MCF 10A (cell line): ENCODE results near the gene STRAP. TPM values are rescaled to one million over a fixed set of nuclear protein-coding genes. Genes with fewer than 3 reads are reported as not detected.

Source experiments
- total RNA-seq: library from RNA; stranded (reverse); gene quantifications from 2 replicates; pipeline ENCODE4 v1.2.3, GENCODE V29; 2022

Gene STRAP
- total RNA-seq, 1 experiment from 2014 or later: 233 TPM

Other genes starting within 250 kb of the STRAP start
- gene EPS8, start 93.0 kb upstream of the STRAP start, total RNA-seq: 85.3 and 96.2 TPM in 2 replicates
- gene DERA, start 28.9 kb downstream of the STRAP start, total RNA-seq: 39.1 and 40.8 TPM in 2 replicates